Stomach (tissue), 9 donors: ENCODE measurements around the gene KLF18. TPM values are rescaled to one million over a fixed set of nuclear protein-coding genes. Genes with fewer than 3 reads are reported as not detected.

ENCODE experiments used
- DNase-seq, 2 donors: peaks; one replicate each; pipeline versions ENCODE4 v3.0.0 to v3.0.0-alpha.2; 2013 to 2019
- H3K27ac ChIP-seq, 5 donors: fragments of 200-600 bp in 4 of 5; sonication (generic) in 4 of 5; one replicate each; pipeline ENCODE4 v1.5.1; 2013 to 2019; ENCODE audit warnings: mild to moderate bottlenecking in 1 of 5, moderate library complexity in 1 of 5
- H3K27me3 ChIP-seq, 3 donors: fragments of 200-600 bp; sonication (generic); one replicate each; pipeline ENCODE4 v1.5.1; 2017 to 2019; ENCODE audit warnings: mixed run types in 1 of 3
- H3K36me3 ChIP-seq, 4 donors: fragments of 200-600 bp; sonication (generic); 1 replicate in 3 of 4; 2 replicates in 1 of 4; pipeline ENCODE4 v1.5.1; 2016 to 2019
- H3K4me1 ChIP-seq, 4 donors: fragments of 200-600 bp; sonication (generic); one replicate each; pipeline ENCODE4 v1.5.1; 2016 to 2019
- H3K4me3 ChIP-seq, 4 donors: fragments of 200-600 bp; sonication (generic) in 3 of 4; one replicate each; pipeline ENCODE4 v1.5.1; 2016 to 2019; ENCODE audit warnings: mild to moderate bottlenecking in 1 of 4
- H3K9me3 ChIP-seq, 4 donors: fragments of 200-600 bp; sonication (generic); one replicate each; pipeline ENCODE4 v1.5.1; 2016 to 2019
- CTCF ChIP-seq, 7 experiments: fragments of 450-650 bp in 4 of 7; fragments of 200-600 bp in 3 of 7; sonication (generic) in 3 of 7; IDR thresholded peaks; one replicate each; pipeline ENCODE4 v1.5.1; 2016 to 2019; ENCODE audit warnings: antibody characterized with exemption in 7 of 7, control low read depth in 2 of 7, mild to moderate bottlenecking in 1 of 7
- EP300 ChIP-seq: sonication (generic); formaldehyde crosslinking; IDR thresholded peaks from one replicate; pipeline ENCODE4 v1.6.1; 2017; ENCODE audit warnings: antibody characterized with exemption
- POLR2A ChIP-seq, 4 donors: fragments of 450-650 bp; IDR thresholded peaks; one replicate each; pipeline ENCODE4 v1.6.1; 2016; ENCODE audit warnings: antibody characterized with exemption in 4 of 4, control low read depth in 2 of 4, mild to moderate bottlenecking in 1 of 4, moderate library complexity in 1 of 4
- POLR2AphosphoS5 ChIP-seq, 3 donors: sonication (generic); formaldehyde crosslinking; IDR thresholded peaks; one replicate each; pipeline ENCODE4 v1.6.1; 2016; ENCODE audit warnings: antibody characterized with exemption in 3 of 3
- WGBS, 5 donors: extraction: QIAGEN DNeasy Blood & Tissue Kit in 3 of 5; methylation state at CpG; one replicate each; pipeline versions ENCODE4 v1.1.5 to v1.1.7; 2013 to 2018; 5-methylcytosine and 5-hydroxymethylcytosine counted together
- intact Hi-C: fragments of 100-400 bp; cut with DNase I; formaldehyde crosslinking; loops from one replicate; pipeline ENCODE4 v1.15.1; 2023; ENCODE audit warnings: low total_unique reads
- polyA plus RNA-seq, 3 donors: library from polyadenylated mRNA; stranded (reverse); fragments of 200-250 nt; gene quantifications; one replicate each; pipeline ENCODE4 v1.2.3, GENCODE V29; 2013
- total RNA-seq, 5 donors: library from RNA; depleted of rRNA; stranded (reverse); fragments of >200 nt; gene quantifications; one replicate each; pipeline versions ENCODE4 v1.1.0 to v1.2.3, GENCODE V29; 2014 to 2016
- donor health status: healthy with polysubstance abuse.
- donor health status: Bipolar disorder and iron deficiency.
- donor health status: healthy.

Gene KLF18
- total and polyA plus RNA-seq, 8 donors, result not detected

GRCh38 chr1:44111861-44112260 is 29.6 kb downstream of the KLF18 start:
- H3K4me3 ChIP-seq, result no peak overlapping the region
- DNase-seq, result no peak
- TF ChIP-seq POLR2A (IDR thresholded peaks at IDR 0.05) (no peak), POLR2AphosphoS5 (IDR thresholded peaks at IDR 0.05) (no peak), CTCF (IDR thresholded peaks at IDR 0.05) (no peak), EP300 (no peak)
- 70 to 80% (median 76%) methylated on average over 4 of the region's 4 CpGs for WGBS, 5 donors
- no peak overlapping the region for H3K27ac ChIP-seq
- H3K4me1 ChIP-seq, result no peaks in the 10 kb centered on the region
- no peaks in the 10 kb centered on the region for H3K9me3 ChIP-seq
- intact Hi-C loops, result no loop called here
- peaks cover 0 to 6% (median 0%) of the 10 kb centered on the region in 3 donors for H3K27me3 ChIP-seq
- H3K36me3 ChIP-seq, result no peaks in the 10 kb centered on the region

GRCh38 chr1:44110916-44111315 is 30.5 kb downstream of the KLF18 start:
- Histone ChIP-seq H3K27me3 (peaks cover 0 to 9% (median 0%) of the 10 kb centered on the region in 3 donors), H3K36me3 (no peaks in the 10 kb centered on the region), H3K4me1 (no peaks in the 10 kb centered on the region), H3K9me3 (no peaks in the 10 kb centered on the region), H3K4me3 (no peak overlapping the region), H3K27ac (no peak overlapping the region)
- intact Hi-C loops, result no loop called here
- 87 to 95% (median 89%) methylated on average over 5 of the region's 5 CpGs for WGBS, 5 donors
- DNase-seq, result no peak
- TF ChIP-seq POLR2A (IDR thresholded peaks at IDR 0.05), result no peak
- no peak for TF ChIP-seq POLR2AphosphoS5 (IDR thresholded peaks at IDR 0.05)
- TF ChIP-seq EP300, result no peak
- no peak for TF ChIP-seq CTCF (IDR thresholded peaks at IDR 0.05)

- Histone ChIP-seq H3K9me3 (no peaks in the 10 kb centered on the region), H3K27me3 (peaks cover 0 to 14% (median 0%) of the 10 kb centered on the region in 3 donors), H3K4me3 (no peak overlapping the region), H3K36me3 (no peaks in the 10 kb centered on the region), H3K4me1 (no peaks in the 10 kb centered on the region), H3K27ac (no peak overlapping the region)
- 87 to 96% (median 91%) methylated on average over 1 of the region's 1 CpG for WGBS, 5 donors
- no peak for TF ChIP-seq EP300
- no peak for TF ChIP-seq POLR2AphosphoS5 (IDR thresholded peaks at IDR 0.05)
- no peak for TF ChIP-seq POLR2A (IDR thresholded peaks at IDR 0.05)
- no peak for TF ChIP-seq CTCF (IDR thresholded peaks at IDR 0.05)
- intact Hi-C loops, result no loop called here
- DNase-seq, result no peak
These were observed 32.5 kb downstream of the KLF18 start for GRCh38 chr1:44108971-44109370.

- Histone ChIP-seq H3K4me3 (no peak overlapping the region), H3K9me3 (no peaks in the 10 kb centered on the region), H3K27ac (no peak overlapping the region), H3K36me3 (no peaks in the 10 kb centered on the region), H3K27me3 (peaks cover 0 to 22% (median 0%) of the 10 kb centered on the region in 3 donors), H3K4me1 (no peaks in the 10 kb centered on the region)
- no peak for TF ChIP-seq EP300
- no peak for TF ChIP-seq POLR2AphosphoS5 (IDR thresholded peaks at IDR 0.05)
- TF ChIP-seq CTCF (IDR thresholded peaks at IDR 0.05), result no peak
- no peak for TF ChIP-seq POLR2A (IDR thresholded peaks at IDR 0.05)
- WGBS, 5 donors, result 63 to 93% (median 79%) methylated on average over 1 of the region's 1 CpG
- no peak for DNase-seq
- intact Hi-C loops, result no loop called here
These were observed 33.2 kb downstream of the KLF18 start for GRCh38 chr1:44108241-44108640.
